Ectodermal cell (in vitro differentiated cells): Measurements from ENCODE around the gene MATN4.

Experiments used
- H3K27ac ChIP-seq: 2 replicates; pipeline ENCODE4 v1.7.0; 2013; ENCODE audit warnings: mild to moderate bottlenecking, low read depth, low read length; ENCODE audit not compliant: insufficient read depth, poor library complexity, severe bottlenecking
- H3K27me3 ChIP-seq: 2 replicates; pipeline ENCODE4 v1.7.0; 2013; ENCODE audit warnings: mild to moderate bottlenecking, low read length; ENCODE audit not compliant: insufficient read depth, control insufficient read depth, poor library complexity, severe bottlenecking
- H3K36me3 ChIP-seq: one replicate; pipeline ENCODE4 v1.7.0; 2013; ENCODE audit warnings: low read length; ENCODE audit not compliant: control insufficient read depth, insufficient read depth
- H3K4me1 ChIP-seq: one replicate; pipeline ENCODE4 v1.7.0; 2013; ENCODE audit warnings: low read length; ENCODE audit not compliant: control insufficient read depth, insufficient read depth
- H3K4me3 ChIP-seq: 2 replicates; pipeline ENCODE4 v1.7.0; 2013; ENCODE audit warnings: low read depth, low read length, control low read depth; ENCODE audit not compliant: insufficient read depth
- H3K9me3 ChIP-seq: 2 replicates; pipeline ENCODE4 v1.7.0; 2013; ENCODE audit warnings: mild to moderate bottlenecking, low read length, moderate library complexity; ENCODE audit not compliant: control insufficient read depth
- WGBS, 2 experiments: methylation state at CpG; one replicate each; pipeline ENCODE4 v1.1.7; 2013; ENCODE audit warnings: missing lambda C conversion rate in 2 of 2; 5-methylcytosine and 5-hydroxymethylcytosine counted together

The MATN4 gene

DNA sequence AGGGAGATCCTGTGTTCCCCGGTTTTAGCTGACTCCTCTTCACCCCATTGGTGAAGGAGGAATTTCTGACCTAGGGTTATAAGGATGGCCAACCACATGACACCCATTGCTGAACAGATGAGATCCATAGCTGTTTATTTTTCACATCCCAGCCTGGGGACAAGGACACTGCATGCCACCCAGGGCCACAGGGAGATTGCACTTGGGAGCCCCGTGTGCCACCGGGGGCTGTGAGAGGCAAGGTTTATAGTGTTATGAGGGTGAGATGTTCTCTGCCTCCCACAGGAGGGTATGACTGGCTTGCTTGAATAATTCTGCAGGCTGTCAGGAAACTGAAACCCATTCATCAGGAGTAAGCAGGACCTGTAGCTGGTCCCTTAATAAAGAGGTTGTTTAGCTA, 39.0 kb downstream of the MATN4 start:
- Histone ChIP-seq H3K27ac (no peak overlapping the region), H3K4me3 (no peak overlapping the region), H3K36me3 (no peaks in the 10 kb centered on the region), H3K9me3 (no peaks in the 10 kb centered on the region), H3K27me3 (no peaks in the 10 kb centered on the region), H3K4me1 (no peaks in the 10 kb centered on the region)
- 91 to 94% methylated on average over 3 of the region's 3 CpGs for WGBS, 2 experiments

DNA sequence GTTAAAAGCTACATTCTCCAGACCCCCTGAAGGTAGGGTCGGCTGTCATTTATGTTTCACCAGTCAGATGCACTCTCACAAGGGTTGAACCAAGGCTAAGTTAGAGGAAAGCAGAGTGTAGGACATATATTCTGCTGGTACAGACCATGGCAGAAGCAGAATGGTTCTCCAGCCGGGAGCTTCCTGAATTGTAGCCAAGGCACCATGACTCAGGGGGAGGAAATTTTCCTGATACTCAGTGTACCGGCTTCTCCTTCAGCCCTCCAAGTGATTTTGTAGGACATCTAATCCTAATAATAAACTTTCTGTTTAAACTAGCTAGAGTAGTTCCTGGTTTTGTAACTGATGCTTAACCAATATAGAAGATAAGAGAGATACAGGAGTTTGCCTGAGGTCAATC, 39.6 kb downstream of the MATN4 start:
- Histone ChIP-seq H3K4me3 (no peak overlapping the region), H3K27me3 (no peaks in the 10 kb centered on the region), H3K27ac (no peak overlapping the region), H3K9me3 (no peaks in the 10 kb centered on the region), H3K36me3 (no peaks in the 10 kb centered on the region), H3K4me1 (no peaks in the 10 kb centered on the region)
- 92 to 94% methylated on average over 2 to 3 of the region's 3 CpGs for WGBS, 2 experiments

DNA sequence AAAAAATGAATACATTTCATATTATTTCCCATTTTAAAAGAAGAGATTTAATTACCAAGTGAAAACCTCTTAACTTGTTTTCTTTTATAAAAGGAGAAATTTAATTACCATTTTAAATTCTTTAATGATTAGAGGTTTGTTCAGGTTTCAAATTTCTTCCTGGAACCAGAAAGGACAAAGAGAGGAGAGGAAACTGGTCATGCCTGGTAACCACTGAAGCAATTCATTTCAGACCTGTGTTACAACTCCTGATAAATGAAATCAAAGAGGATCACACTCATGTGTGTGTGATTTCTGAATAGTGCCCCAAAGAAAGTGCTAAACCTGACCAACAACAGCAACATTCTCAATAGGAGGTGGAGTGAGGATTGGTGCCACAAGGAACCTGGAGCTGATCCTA, 41.1 kb downstream of the MATN4 start:
- H3K4me1 ChIP-seq = no peaks in the 10 kb centered on the region
- H3K4me3 ChIP-seq = no peak overlapping the region
- H3K27me3 ChIP-seq = no peaks in the 10 kb centered on the region
- H3K9me3 ChIP-seq = no peaks in the 10 kb centered on the region
- H3K36me3 ChIP-seq = no peaks in the 10 kb centered on the region
- H3K27ac ChIP-seq = no peak overlapping the region

DNA sequence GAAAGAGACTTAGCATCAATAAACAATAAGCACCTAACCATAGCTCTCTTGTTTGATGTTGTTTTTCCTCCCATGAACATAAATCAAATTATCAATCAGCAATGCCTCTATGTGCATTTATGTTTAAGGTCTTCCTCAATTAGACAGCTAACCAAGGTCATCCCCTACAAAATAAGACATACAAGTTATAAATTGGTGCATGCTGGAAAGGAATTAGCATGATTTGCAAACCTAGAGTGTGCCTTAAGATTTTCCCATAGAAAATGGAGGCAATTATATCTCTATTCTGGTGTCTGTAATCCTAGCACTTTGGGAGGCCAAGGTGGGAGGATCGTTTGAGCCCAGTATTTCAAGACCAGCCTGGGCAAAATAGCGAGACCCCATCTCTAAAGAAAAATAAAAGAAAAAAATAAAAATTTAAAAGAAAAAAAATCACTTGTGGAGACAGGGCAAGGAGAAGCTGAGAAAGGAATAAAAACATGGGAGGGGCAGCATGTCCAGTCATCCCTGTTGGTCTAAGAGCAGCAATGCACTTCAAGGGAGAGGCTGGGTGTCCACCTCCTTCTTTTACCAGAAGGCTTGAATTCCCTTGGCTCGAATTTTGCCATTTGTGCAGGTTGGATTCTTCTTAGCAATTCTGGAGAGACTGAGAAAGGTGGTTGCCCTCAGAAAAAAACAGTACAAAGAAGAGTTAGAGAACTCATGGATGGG, 44.4 kb downstream of the MATN4 start:
- WGBS, 2 experiments = 91 to 97% methylated on average over 2 of the region's 3 CpGs
- H3K4me3 ChIP-seq = no peak overlapping the region
- no peaks in the 10 kb centered on the region for H3K9me3 ChIP-seq
- no peaks in the 10 kb centered on the region for H3K27me3 ChIP-seq
- no peaks in the 10 kb centered on the region for H3K36me3 ChIP-seq
- no peak overlapping the region for H3K27ac ChIP-seq
- peaks cover 4% of the 10 kb centered on the region for H3K4me1 ChIP-seq

DNA sequence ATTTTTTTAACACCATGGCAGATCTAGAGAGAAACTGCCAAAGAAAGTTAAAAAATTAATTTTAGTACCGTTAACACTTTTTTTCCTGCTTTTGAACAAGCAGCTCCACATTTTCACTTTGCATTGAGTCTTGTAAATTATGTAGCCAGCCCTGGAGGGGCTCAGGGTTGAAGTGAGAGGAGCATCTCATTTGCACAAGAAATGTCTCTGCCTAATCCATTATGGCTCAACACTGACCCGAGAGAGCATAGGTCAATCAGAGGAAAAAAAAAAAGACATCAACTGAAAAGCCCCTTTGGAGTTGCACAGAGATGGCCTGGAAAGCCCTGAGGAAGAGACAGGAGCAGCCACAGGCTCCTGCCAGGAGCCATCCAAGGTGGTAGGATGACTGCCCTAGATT, 49.4 kb downstream of the MATN4 start:
- no peak overlapping the region for H3K27ac ChIP-seq

DNA sequence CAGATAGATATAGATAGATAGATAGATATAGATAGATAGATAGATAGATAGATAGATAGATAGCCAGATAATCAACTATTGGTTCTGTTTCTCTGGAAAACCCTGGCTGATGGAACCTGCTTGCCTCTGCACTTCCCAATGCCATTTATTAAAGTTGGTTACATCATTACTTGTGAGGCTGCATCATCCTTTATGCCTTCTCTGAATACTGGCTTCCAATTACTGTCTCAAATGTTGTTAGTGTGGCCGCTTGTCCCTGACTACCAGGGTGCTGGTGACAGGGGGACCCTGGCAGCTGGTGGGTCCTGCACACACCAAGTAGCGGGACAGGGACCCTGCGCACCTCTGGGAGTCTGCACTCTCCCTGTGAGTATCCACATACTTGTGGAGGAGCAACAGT, 49.8 kb downstream of the MATN4 start:
- 95% methylated on average over 3 of the region's 3 CpGs for WGBS, 2 experiments
- H3K27ac ChIP-seq = no peak overlapping the region
- no peaks in the 10 kb centered on the region for H3K9me3 ChIP-seq
- no peak overlapping the region for H3K4me3 ChIP-seq
- H3K4me1 ChIP-seq = peaks cover 8% of the 10 kb centered on the region
- H3K27me3 ChIP-seq = no peaks in the 10 kb centered on the region
- H3K36me3 ChIP-seq = no peaks in the 10 kb centered on the region

More for the DNA sequence above, 49.4 kb downstream of the MATN4 start:
- Histone ChIP-seq H3K4me3 (no peak overlapping the region), H3K27me3 (no peaks in the 10 kb centered on the region), H3K36me3 (no peaks in the 10 kb centered on the region), H3K9me3 (no peaks in the 10 kb centered on the region), H3K4me1 (peaks cover 8% of the 10 kb centered on the region)
- 50 to 52% methylated on average over 2 of the region's 2 CpGs for WGBS, 2 experiments

DNA sequence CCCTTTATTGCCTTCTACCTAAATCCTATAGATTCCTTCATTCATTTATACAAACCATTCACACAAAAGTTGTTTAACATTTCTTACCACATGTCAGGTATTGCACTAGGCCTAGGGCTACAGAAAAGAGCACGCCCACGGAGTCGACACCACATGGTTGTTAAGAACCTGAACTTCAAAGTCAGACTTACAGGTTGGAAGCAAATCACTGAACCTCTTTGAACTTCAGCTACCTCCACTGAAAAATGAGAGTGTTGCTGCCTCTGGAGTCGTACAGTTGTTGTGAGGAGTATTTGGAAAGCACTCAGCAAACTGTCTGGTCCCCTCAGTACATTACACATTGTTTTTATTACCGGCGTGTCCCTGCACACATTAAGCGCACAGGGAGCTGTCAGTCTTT, 50.4 kb downstream of the MATN4 start:
- no peaks in the 10 kb centered on the region for H3K27me3 ChIP-seq
- no peak overlapping the region for H3K27ac ChIP-seq

DNA sequence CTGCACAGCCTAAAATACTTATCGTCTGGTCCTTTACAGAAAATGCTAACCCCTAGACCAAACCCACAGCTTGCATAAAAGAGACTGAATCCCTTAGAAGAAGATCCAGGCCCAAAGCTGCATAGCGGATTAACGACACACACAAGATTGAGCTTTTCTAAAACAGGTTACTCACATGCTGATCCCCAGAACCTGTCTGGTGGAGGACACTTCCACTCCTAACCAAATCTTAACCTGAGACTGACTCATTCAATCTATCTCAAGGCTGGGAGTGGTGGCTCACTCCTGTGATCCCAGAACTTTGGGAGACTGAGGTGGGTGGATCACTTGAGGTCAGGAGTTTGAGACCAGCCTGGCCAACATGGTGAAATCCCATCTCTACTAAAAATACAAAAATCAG, 50.9 kb downstream of the MATN4 start:
- 79 to 81% methylated on average over 3 of the region's 3 CpGs for WGBS, 2 experiments
- Histone ChIP-seq H3K4me3 (no peak overlapping the region), H3K4me1 (peaks cover 8% of the 10 kb centered on the region), H3K9me3 (no peaks in the 10 kb centered on the region), H3K27ac (no peak overlapping the region), H3K27me3 (no peaks in the 10 kb centered on the region), H3K36me3 (no peaks in the 10 kb centered on the region)

More for the DNA sequence above, 50.4 kb downstream of the MATN4 start:
- peaks cover 8% of the 10 kb centered on the region for H3K4me1 ChIP-seq
- no peak overlapping the region for H3K4me3 ChIP-seq
- no peaks in the 10 kb centered on the region for H3K36me3 ChIP-seq
- WGBS, 2 experiments = 94 to 97% methylated on average over 7 of the region's 7 CpGs
- H3K9me3 ChIP-seq = no peaks in the 10 kb centered on the region

DNA sequence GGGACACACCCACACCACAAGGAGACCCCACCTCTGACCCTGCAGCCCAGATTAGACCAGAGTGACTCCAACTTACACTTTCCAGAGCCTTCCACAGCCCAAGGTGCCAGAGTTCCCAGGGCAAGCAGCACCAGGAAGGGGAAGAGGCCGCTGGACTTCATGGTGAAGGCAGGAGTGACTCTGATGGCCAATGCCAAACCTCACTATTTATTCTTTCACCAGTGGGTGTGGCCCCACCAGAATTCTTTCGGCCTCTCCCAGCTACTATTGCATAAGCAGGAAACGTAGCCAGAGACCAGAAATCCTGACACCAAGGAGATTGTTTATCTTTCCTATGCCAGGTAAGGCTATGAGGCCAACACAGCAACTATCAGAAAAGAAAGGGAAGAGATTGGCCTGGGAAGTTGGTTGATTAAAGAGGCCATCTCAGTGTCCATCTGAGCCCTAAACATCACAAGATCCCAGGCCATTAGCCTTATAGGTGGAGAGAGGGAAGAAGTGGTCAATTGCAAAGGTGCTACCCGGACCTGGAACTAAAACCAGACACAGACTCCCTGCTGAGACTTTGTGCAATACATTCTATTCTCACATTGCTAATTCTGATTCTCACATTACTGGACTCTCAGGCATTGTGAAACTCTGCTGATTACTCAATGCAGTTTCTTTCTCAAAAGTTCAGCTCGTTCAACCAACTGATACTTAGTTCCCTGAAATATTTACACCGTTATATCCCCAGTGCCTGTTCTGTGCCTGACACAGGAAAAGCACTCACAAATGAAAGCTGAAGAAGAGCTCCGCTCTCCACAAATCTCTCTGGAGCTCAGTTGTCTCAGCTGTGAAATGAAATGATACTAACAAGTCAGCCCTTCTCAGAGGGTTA, 53.5 kb downstream of the MATN4 start, which contains the start of gene SLPI:
Gene SLPI, minus strand, starts transcription at position 182 of the 880 bp plus-strand sequence. Its CDS starts 21 bp downstream, at position 161.
- 88 to 94% methylated on average over 7 of the region's 7 CpGs for WGBS, 2 experiments
- Histone ChIP-seq H3K4me1 (peaks cover 8% of the 10 kb centered on the region), H3K36me3 (no peaks in the 10 kb centered on the region), H3K27ac (no peak within 1 kb of the TSS), H3K27me3 (no peaks in the 10 kb centered on the region), H3K4me3 (no peak within 1 kb of the TSS), H3K9me3 (no peaks in the 10 kb centered on the region)

DNA sequence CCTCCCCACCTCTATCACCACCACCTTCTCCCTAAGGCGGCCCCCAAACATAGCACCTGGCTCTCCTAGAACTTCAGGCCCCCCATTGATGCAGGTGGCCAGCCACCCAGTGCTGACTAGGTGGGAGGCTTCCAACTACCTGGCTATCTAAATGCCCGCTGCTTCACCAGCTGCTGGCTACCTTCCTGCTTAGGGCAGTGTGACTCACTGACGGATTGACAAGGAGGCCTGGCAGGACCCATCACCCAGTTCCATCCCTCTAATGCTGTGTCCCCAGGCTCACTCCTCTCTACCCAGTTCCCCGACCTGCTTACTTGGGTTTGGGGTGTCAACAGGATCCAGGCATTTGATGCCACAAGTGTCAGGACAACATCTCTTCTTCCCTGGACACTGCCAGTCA, 54.8 kb downstream of the MATN4 start:
- H3K4me1 ChIP-seq = peaks cover 2% of the 10 kb centered on the region
- no peaks in the 10 kb centered on the region for H3K9me3 ChIP-seq
- no peak overlapping the region for H3K27ac ChIP-seq
- no peaks in the 10 kb centered on the region for H3K36me3 ChIP-seq
- H3K27me3 ChIP-seq = no peaks in the 10 kb centered on the region
- H3K4me3 ChIP-seq = no peak overlapping the region
- WGBS, 2 experiments = 91 to 92% methylated on average over 4 of the region's 4 CpGs
